Gastrocnemius medialis (tissue), 4 donors: Measurements from ENCODE around the gene ACAD11. TPM values are rescaled to one million over a fixed set of nuclear protein-coding genes. Genes with fewer than 3 reads are reported as not detected.

Experiments used
- ATAC-seq, 2 donors: fragments of 150-250 bp; one replicate each; pipeline ENCODE4 v1.9.1; 2016
- DNase-seq, 2 donors: peaks; one replicate each; pipeline ENCODE4 v3.0.0-alpha.2; 2019
- H3K27ac ChIP-seq, 4 donors: fragments of 200-600 bp; sonication (generic); 1 replicate in 1 of 4; 2 replicates in 3 of 4; pipeline ENCODE4 v1.5.1; 2016 to 2018; ENCODE audit warnings: mild to moderate bottlenecking in 2 of 4, moderate library complexity in 1 of 4
- H3K27me3 ChIP-seq, 3 donors: fragments of 200-600 bp; sonication (generic) in 2 of 3; 1 replicate in 1 of 3; 2 replicates in 2 of 3; pipeline versions ENCODE4 v1.5.1 to v1.6.0; 2016 to 2019; ENCODE audit warnings: mild to moderate bottlenecking in 1 of 3, moderate library complexity in 1 of 3
- H3K36me3 ChIP-seq, 2 donors: fragments of 200-600 bp; sonication (generic) in 1 of 2; one replicate each; pipeline ENCODE4 v1.5.1; 2017 to 2018
- H3K4me1 ChIP-seq, 2 donors: fragments of 200-600 bp; sonication (generic) in 1 of 2; one replicate each; pipeline ENCODE4 v1.5.1; 2016 to 2017; ENCODE audit warnings: mild to moderate bottlenecking in 2 of 2
- H3K4me3 ChIP-seq, 4 donors: fragments of 200-600 bp; sonication (generic) in 3 of 4; 1 replicate in 1 of 4; 2 replicates in 3 of 4; pipeline ENCODE4 v1.5.1; 2016 to 2019; ENCODE audit warnings: mild to moderate bottlenecking in 2 of 4
- H3K9me3 ChIP-seq, 3 donors: fragments of 200-600 bp; sonication (generic) in 2 of 3; 1 replicate in 1 of 3; 2 replicates in 2 of 3; pipeline ENCODE4 v1.5.1; 2016 to 2019
- POLR2A ChIP-seq, 2 donors: fragments of 450-650 bp; IDR thresholded peaks; one replicate each; pipeline ENCODE4 v1.6.1; 2017; ENCODE audit warnings: antibody characterized with exemption in 2 of 2, mild to moderate bottlenecking in 2 of 2, moderate library complexity in 2 of 2
- in situ Hi-C, 4 donors: fragments of 200-750 bp; cut with MboI; loops; one replicate each; pipeline versions ENCODE4 v1.15.0 to v1.8.0; 2017; ENCODE audit warnings: low sequenced_read_pairs in 4 of 4
- intact Hi-C: fragments of 100-400 bp; cut with DNase I; formaldehyde crosslinking; loops from one replicate; pipeline ENCODE4 v1.15.1; 2023; ENCODE audit warnings: low total_unique reads
- total RNA-seq, 4 donors: library from RNA; depleted of rRNA; stranded (reverse); fragments of >200 nt; gene quantifications; one replicate each; pipeline versions ENCODE4 v1.1.0 to v1.2.3, GENCODE V29; 2016
- TF ChIP-seq, protein P1 (sequence below), 5 experiments: fragments of 450-650 bp in 3 of 5; fragments of 200-600 bp in 2 of 5; sonication (generic) in 2 of 5; IDR thresholded peaks in 4 of 5; conservative IDR thresholded peaks in 1 of 5; 1 replicate in 4 of 5; 2 replicates in 1 of 5; pipeline ENCODE4 v1.5.1; 2016 to 2019; ENCODE audit warnings: antibody characterized with exemption in 5 of 5, mild to moderate bottlenecking in 3 of 5, moderate library complexity in 3 of 5

The ACAD11 gene
- total RNA-seq, 4 donors from 2014 or later: 2.2 to 12.4 (median 4.4) TPM

DNA sequence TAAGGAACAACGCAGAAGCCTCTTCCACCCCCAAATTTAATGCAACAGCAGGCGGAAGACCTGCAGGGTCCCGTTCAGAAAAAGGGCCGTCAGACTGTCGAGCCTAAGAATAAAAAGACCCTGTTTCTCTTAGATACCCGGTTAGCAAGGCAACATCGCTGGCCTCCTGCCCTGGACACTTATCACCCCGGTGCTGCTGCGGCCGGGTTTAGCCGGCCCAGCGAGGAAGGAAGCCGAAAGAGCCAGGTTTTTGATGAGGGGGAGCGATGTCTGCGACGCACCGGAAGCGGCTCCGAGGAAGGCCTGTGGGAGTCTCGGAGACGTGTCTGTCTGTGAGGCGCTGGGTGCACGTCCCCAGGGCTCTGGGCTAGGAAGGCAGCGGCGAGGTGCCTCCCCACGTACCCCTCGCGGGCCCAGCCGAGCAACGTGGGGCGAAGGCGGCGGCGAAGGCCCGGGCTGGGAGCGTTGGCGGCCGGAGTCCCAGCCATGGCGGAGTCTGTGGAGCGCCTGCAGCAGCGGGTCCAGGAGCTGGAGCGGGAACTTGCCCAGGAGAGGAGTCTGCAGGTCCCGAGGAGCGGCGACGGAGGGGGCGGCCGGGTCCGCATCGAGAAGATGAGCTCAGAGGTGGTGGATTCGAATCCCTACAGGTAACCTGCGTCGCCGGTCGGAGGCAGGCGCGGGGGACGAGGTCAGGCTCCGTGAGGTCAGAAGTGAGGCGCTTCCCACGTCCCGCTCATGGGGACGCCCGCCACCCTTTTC is 622 bp upstream of the ACAD11 start, which contains the start of gene UBA5:
TSS of gene UBA5 (plus strand) at position 278 of the 759 bp plus-strand sequence. CDS start at position 487, 209 bp downstream.
- TF ChIP-seq, protein P1, sequence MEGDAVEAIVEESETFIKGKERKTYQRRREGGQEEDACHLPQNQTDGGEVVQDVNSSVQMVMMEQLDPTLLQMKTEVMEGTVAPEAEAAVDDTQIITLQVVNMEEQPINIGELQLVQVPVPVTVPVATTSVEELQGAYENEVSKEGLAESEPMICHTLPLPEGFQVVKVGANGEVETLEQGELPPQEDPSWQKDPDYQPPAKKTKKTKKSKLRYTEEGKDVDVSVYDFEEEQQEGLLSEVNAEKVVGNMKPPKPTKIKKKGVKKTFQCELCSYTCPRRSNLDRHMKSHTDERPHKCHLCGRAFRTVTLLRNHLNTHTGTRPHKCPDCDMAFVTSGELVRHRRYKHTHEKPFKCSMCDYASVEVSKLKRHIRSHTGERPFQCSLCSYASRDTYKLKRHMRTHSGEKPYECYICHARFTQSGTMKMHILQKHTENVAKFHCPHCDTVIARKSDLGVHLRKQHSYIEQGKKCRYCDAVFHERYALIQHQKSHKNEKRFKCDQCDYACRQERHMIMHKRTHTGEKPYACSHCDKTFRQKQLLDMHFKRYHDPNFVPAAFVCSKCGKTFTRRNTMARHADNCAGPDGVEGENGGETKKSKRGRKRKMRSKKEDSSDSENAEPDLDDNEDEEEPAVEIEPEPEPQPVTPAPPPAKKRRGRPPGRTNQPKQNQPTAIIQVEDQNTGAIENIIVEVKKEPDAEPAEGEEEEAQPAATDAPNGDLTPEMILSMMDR (IDR thresholded peaks at IDR 0.05 in 4 of 5, conservative IDR thresholded peaks at IDR 0.05 in 1 of 5): peak in 1 of 5 experiments; percentile 9
- TF ChIP-seq POLR2A (IDR thresholded peaks at IDR 0.05): peak in 1 of 2 donors; percentile 22
- H3K36me3 ChIP-seq: no peaks in the 10 kb centered on the region
- H3K27me3 ChIP-seq: no peaks in the 10 kb centered on the region
- peak within 1 kb of the TSS; percentile 77 to 88 (median 80) for H3K4me3 ChIP-seq
- peaks cover 29 to 37% of the 10 kb centered on the region in 2 donors for H3K4me1 ChIP-seq
- H3K9me3 ChIP-seq: no peaks in the 10 kb centered on the region
- H3K27ac ChIP-seq: peak within 1 kb of the TSS; percentile 87 to 91 (median 90)
- in situ Hi-C loops (no loop called here), intact Hi-C loops (loop anchor here (2.0 kb wide), 1 partner anchor 63 kb away; the partner anchor contains the start of gene NPHP3)
- DNase-seq: peak; percentile 53 to 58
- ATAC-seq: peak; percentile 81 to 83

DNA sequence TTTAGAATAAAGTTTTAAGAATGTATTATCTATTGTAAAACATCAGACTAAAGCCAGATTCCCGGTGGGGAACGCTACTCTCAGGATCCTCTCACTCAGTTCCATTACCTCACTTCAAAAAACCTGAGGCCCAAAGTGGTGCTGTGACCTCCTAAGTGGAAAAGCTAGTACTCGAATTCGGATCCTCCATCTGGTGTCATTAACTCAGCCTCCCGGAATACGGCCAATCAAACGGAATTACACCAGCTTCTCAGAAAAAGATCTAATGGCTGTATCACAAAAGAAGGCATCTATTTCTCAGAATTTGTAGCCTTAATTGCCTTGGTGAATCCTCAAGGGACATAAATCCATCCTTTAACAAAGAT is 627 bp downstream of the ACAD11 start:
- intact Hi-C loops (loop anchor here (1.0 kb wide), 1 partner anchor 242 kb away; the partner anchor contains the start of gene DNAJC13), in situ Hi-C loops (no loop called here)
- H3K4me1 ChIP-seq: peaks cover 29 to 36% of the 10 kb centered on the region in 2 donors
- no peaks in the 10 kb centered on the region for H3K36me3 ChIP-seq
- H3K27ac ChIP-seq: peak overlapping the region; percentile 87 to 91 (median 90)
- no peak for TF ChIP-seq POLR2A (IDR thresholded peaks at IDR 0.05)
- TF ChIP-seq, protein P1 (IDR thresholded peaks at IDR 0.05 in 4 of 5, conservative IDR thresholded peaks at IDR 0.05 in 1 of 5): no peak
- peak overlapping the region; percentile 77 to 88 (median 80) for H3K4me3 ChIP-seq
- H3K27me3 ChIP-seq: no peaks in the 10 kb centered on the region
- ATAC-seq (no peak), DNase-seq (no peak)
- no peaks in the 10 kb centered on the region for H3K9me3 ChIP-seq

DNA sequence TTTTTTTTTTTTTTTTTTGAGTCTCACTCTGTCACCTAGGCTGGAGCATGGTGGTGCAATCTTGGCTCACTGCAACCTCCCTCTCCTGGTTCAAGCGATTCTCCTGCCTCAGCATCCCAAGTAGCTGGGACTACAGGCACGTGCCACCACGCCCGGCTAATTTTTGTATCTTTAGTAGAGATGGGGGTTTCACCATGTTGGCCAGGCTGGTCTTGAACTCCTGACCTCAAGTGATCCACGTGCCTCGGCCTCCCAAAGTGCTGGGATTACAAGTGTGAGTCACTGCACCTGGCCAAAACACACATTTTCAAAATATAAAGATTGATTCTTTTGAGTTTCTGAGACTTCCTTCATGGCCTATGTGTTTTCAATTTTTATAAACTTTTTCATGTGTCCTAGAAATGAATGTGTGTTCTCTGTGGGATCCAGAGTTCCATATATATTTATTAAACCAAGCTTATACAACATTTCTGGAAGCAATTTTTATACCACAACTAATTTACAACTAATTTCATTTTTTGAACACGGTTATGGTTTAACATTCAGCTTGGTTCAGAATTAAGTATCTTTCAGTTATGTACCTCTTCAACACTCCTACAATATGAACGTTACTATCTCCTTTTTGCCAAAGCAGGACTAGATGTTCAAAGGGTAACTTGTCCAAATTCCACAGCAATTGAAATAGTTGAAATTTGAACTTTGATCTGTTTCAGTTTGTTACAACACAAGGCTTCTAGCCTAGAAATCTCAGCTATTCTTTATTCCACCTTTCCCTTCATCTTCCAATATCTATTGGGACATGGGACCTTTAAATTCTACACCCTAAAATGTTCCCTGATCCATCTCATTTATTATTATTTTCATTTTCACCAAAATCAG is 1.5 kb downstream of the ACAD11 start:
- Histone ChIP-seq H3K27me3 (no peaks in the 10 kb centered on the region), H3K9me3 (no peaks in the 10 kb centered on the region), H3K36me3 (no peaks in the 10 kb centered on the region), H3K4me1 (peaks cover 29 to 33% of the 10 kb centered on the region in 2 donors), H3K4me3 (peak overlapping the region in 3 of 4 donors; percentile 77 to 88 (median 77)), H3K27ac (peak overlapping the region in 3 of 4 donors; percentile 87 to 91 (median 89))
- intact Hi-C loops (no loop called here), in situ Hi-C loops (no loop called here)
- ATAC-seq: no peak
- DNase-seq: no peak
- TF ChIP-seq, protein P1 (IDR thresholded peaks at IDR 0.05 in 4 of 5, conservative IDR thresholded peaks at IDR 0.05 in 1 of 5): no peak
- no peak for TF ChIP-seq POLR2A (IDR thresholded peaks at IDR 0.05)

DNA sequence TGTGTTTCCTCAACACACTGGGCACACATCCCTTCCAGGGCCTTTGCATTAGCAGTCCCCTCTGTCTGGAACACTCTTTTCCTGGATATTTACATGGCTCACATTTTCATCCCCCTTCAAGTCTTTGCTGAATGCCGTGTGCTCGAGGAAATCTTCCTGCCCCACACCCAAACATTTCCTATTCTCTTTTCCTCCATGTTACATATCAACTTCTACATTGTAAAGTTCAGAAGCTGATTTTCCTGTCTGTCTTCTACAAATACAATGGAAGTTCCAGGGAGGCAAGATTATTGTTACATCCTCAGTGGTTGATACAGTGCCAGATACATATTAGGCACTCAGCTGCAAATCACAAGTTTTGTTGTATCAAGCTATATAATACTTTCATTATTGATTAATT is 4.1 kb downstream of the ACAD11 start:
- H3K27ac ChIP-seq: no peak overlapping the region
- H3K4me3 ChIP-seq: no peak overlapping the region
- no peak for DNase-seq
- no peaks in the 10 kb centered on the region for H3K9me3 ChIP-seq
- no peak for ATAC-seq
- no peaks in the 10 kb centered on the region for H3K27me3 ChIP-seq
- peaks cover 11 to 18% of the 10 kb centered on the region in 2 donors for H3K4me1 ChIP-seq
- in situ Hi-C loops (no loop called here), intact Hi-C loops (no loop called here)
- H3K36me3 ChIP-seq: no peaks in the 10 kb centered on the region
- TF ChIP-seq, protein P1 (IDR thresholded peaks at IDR 0.05 in 4 of 5, conservative IDR thresholded peaks at IDR 0.05 in 1 of 5): no peak
- TF ChIP-seq POLR2A (IDR thresholded peaks at IDR 0.05): no peak
